K562 (cell line): ENCODE measurements around the gene FBN1. TPM values are rescaled to one million over a fixed set of nuclear protein-coding genes. Genes with fewer than 3 reads are reported as not detected.

Experiments
- ATAC-seq: fragments of 200-7000 bp; cut with Tn5 transposase; 3 replicates; pipeline ENCODE4 v1.9.1; 2020; ENCODE audit warnings: moderate library complexity
- BruUV-seq: library from RNA; stranded (reverse); fragments of 400-500 nt; replicated peaks from 2 replicates; lab custom pipeline; 2021; lab: Mats Ljungman, UMichigan
- CTCF ChIA-PET: fragments of 300-600 bp; formaldehyde crosslinking; extraction: SDS; loops from one replicate; lab custom pipeline; 2021; ENCODE audit warnings: low intra/inter-chr PET ratio; lab: Yijun Ruan, JAX
- POLR2A ChIA-PET: fragments of 300-600, 350-650 bp; sonication (Branson Sonifier 250); formaldehyde crosslinking; extraction: SDS; loops from one replicate; lab custom pipeline; 2021; ENCODE audit warnings: antibody characterized with exemption, inconsistent platforms; lab: Yijun Ruan, JAX
- DNase-seq, 4 experiments: peaks; one replicate each; pipeline versions ENCODE4 v3.0.0 to v3.0.0-alpha.2; 2011 to 2018; ENCODE audit warnings: low spot score in 3 of 4, mixed read lengths in 3 of 4; ENCODE audit errors: extremely low read depth in 1 of 4
- FAIRE-seq: peaks from 2 replicates; lab custom pipeline; 2011; peaks lifted over from hg19 to GRCh38; lab: Jason Lieb, UNC
- H2AFZ ChIP-seq: 2 replicates; pipeline ENCODE4 v1.6.0; 2011; ENCODE audit warnings: low read depth, low read length, control low read depth, inconsistent platforms
- H3K27ac ChIP-seq: fragments of 200-600 bp; 3 replicates; pipeline ENCODE4 v1.8.0; 2011; ENCODE audit warnings: low read depth, mild to moderate bottlenecking, control low read depth, inconsistent platforms, low read length, moderate library complexity, mixed read lengths; ENCODE audit errors: extremely low read depth
- H3K27me3 ChIP-seq, 2 experiments: fragments of 300-600 bp in 1 of 2; 2 replicates in 1 of 2; 3 replicates in 1 of 2; pipeline versions ENCODE4 v1.6.0 to v1.8.0; 2011; ENCODE audit warnings: inconsistent platforms in 2 of 2, low read length in 2 of 2, mild to moderate bottlenecking in 1 of 2, mixed read lengths in 1 of 2, moderate library complexity in 1 of 2; ENCODE audit not compliant: control insufficient read depth in 2 of 2, insufficient read depth in 2 of 2
- H3K36me3 ChIP-seq: fragments of 300-600 bp; 3 replicates; pipeline ENCODE4 v1.8.0; 2011; ENCODE audit warnings: mild to moderate bottlenecking, low read length, inconsistent platforms; ENCODE audit not compliant: control insufficient read depth, insufficient read depth
- H3K4me1 ChIP-seq, 2 experiments: fragments of 200-600 bp in 1 of 2; replicated peaks in 1 of 2; 2 replicates in 1 of 2; 3 replicates in 1 of 2; pipeline versions ENCODE4 v1.5.1 to v1.8.0; 2011; ENCODE audit warnings: inconsistent platforms in 2 of 2, low read length in 2 of 2, mild to moderate bottlenecking in 1 of 2, mixed read lengths in 1 of 2, moderate library complexity in 1 of 2; ENCODE audit not compliant: control insufficient read depth in 2 of 2, insufficient read depth in 2 of 2
- H3K4me2 ChIP-seq: 2 replicates; pipeline ENCODE4 v1.6.1; 2011; ENCODE audit warnings: low read length, control low read depth, inconsistent platforms, mixed read lengths; ENCODE audit not compliant: insufficient read depth
- H3K4me3 ChIP-seq: fragments of 200-600 bp; sonication (generic), shearing (Covaris generic); 2 replicates; pipeline ENCODE4 v1.5.1; 2016; ENCODE audit warnings: control low read depth, inconsistent platforms
- H3K79me2 ChIP-seq: fragments of 200-600 bp; 3 replicates; pipeline ENCODE4 v1.8.0; 2011; ENCODE audit warnings: low read length, inconsistent platforms; ENCODE audit not compliant: control insufficient read depth, insufficient read depth
- H3K9ac ChIP-seq, 2 experiments: 2 replicates each; pipeline versions ENCODE4 v1.6.0 to v1.6.1; 2011; ENCODE audit warnings: low read depth in 2 of 2, low read length in 2 of 2, control low read depth in 1 of 2, inconsistent platforms in 1 of 2, mild to moderate bottlenecking in 1 of 2, mixed read lengths in 1 of 2; ENCODE audit not compliant: insufficient read depth in 1 of 2
- H3K9me1 ChIP-seq: one replicate; pipeline ENCODE4 v1.6.0; 2011; ENCODE audit warnings: inconsistent platforms, mild to moderate bottlenecking, low read length, moderate library complexity; ENCODE audit not compliant: control insufficient read depth, insufficient read depth
- H3K9me3 ChIP-seq: replicated peaks from 2 replicates; pipeline ENCODE4 v1.5.1; 2011; ENCODE audit warnings: low read depth, low read length, inconsistent platforms; ENCODE audit not compliant: control insufficient read depth, insufficient read depth
- H4K20me1 ChIP-seq: replicated peaks from 2 replicates; pipeline ENCODE4 v1.6.1; 2011; ENCODE audit warnings: low read length, inconsistent platforms, mixed read lengths; ENCODE audit not compliant: control insufficient read depth, insufficient read depth
- CBFA2T2 ChIP-seq: fragments of 450-650 bp; conservative IDR thresholded peaks from 2 replicates; pipeline ENCODE4 v1.6.1; 2017; ENCODE audit warnings: mild to moderate bottlenecking
- CHD1 ChIP-seq: fragments of 200-600 bp; sonication (generic); IDR thresholded peaks from one replicate; pipeline ENCODE4 v1.6.1; 2012; ENCODE audit warnings: mild to moderate bottlenecking, moderate library complexity, low read length, inconsistent platforms
- ETV6 ChIP-seq, 3 experiments: fragments of 150-350 bp in 1 of 3; sonication (generic) in 1 of 3; formaldehyde crosslinking in 1 of 3; IDR thresholded peaks; 2 replicates each; pipeline versions ENCODE4 v1.6.1 to v1.8.0; 2014 to 2022; ENCODE audit warnings: borderline replicate concordance in 2 of 3, low read depth in 2 of 3, antibody characterized with exemption in 1 of 3, low read length in 1 of 3, mild to moderate bottlenecking in 1 of 3, missing genetic modification reagents in 1 of 3
- NCOA2 ChIP-seq, 2 experiments: fragments of 450-650 bp; IDR thresholded peaks; 2 replicates each; pipeline ENCODE4 v1.6.1; 2018; ENCODE audit warnings: mild to moderate bottlenecking in 2 of 2, moderate library complexity in 1 of 2; ENCODE audit not compliant: partially characterized antibody in 2 of 2
- RBM14 ChIP-seq: fragments of 200-400 bp; formaldehyde crosslinking; IDR thresholded peaks from 2 replicates; pipeline ENCODE4 v1.6.1; 2018; ENCODE audit warnings: low read depth, mild to moderate bottlenecking, low read length, moderate library complexity, borderline replicate concordance; ENCODE audit not compliant: insufficient read depth
- SMARCC2 ChIP-seq: fragments of 450-650 bp; IDR thresholded peaks from 2 replicates; pipeline ENCODE4 v1.6.1; 2017; ENCODE audit warnings: antibody characterized with exemption, moderate library complexity, mild to moderate bottlenecking, low read depth
- SREBF2 ChIP-seq: sonication (generic); formaldehyde crosslinking; IDR thresholded peaks from 2 replicates; pipeline ENCODE4 v1.4.0; 2020; ENCODE audit warnings: mild to moderate bottlenecking, missing genetic modification reagents
- TAF9B ChIP-seq: fragments of 450-650 bp; IDR thresholded peaks from 2 replicates; pipeline ENCODE4 v1.6.1; 2018; ENCODE audit warnings: mild to moderate bottlenecking; ENCODE audit not compliant: partially characterized antibody
- TCFL5 ChIP-seq: fragments of 250-450 bp; sonication (Bioruptor Pico); conservative IDR thresholded peaks from 2 replicates; pipeline ENCODE4 v1.6.1; 2021; ENCODE audit warnings: mild to moderate bottlenecking, moderate library complexity, matching md5 sums
- THRB ChIP-seq: fragments of 450-650 bp; formaldehyde crosslinking; conservative IDR thresholded peaks from 2 replicates; pipeline ENCODE4 v1.4.0; 2022; ENCODE audit warnings: mild to moderate bottlenecking, missing genetic modification characterization
- ZNF140 ChIP-seq: fragments of 250-450 bp; sonication (Bioruptor Pico); IDR thresholded peaks from 2 replicates; pipeline ENCODE4 v1.8.0; 2021; ENCODE audit warnings: moderate library complexity, mild to moderate bottlenecking, inconsistent platforms
- WGBS: fragments of 100-300 bp; shearing (Covaris generic); methylation state at CpG from one replicate; pipeline ENCODE4 v1.1.6; 2016; ENCODE audit warnings: low coverage, mixed read lengths; ENCODE audit not compliant: insufficient coverage; ENCODE audit errors: missing lambda C conversion rate; 5-methylcytosine and 5-hydroxymethylcytosine counted together
- in situ Hi-C: fragments of 300-500 bp; cut with MboI; formaldehyde crosslinking; loops from 4 replicates; pipeline ENCODE4 v1.15.0; 2018; ENCODE audit warnings: inconsistent platforms, mixed read lengths
- intact Hi-C: fragments of 100-400 bp; cut with micrococcal nuclease; formaldehyde crosslinking; loops from 2 replicates; pipeline ENCODE4 v1.14.2; 2022
- polyA plus RNA-seq, 8 experiments: library from polyadenylated mRNA; depleted of rRNA in 4 of 8; stranded (reverse) in 5 of 8; unstranded in 3 of 8; fragments of >200 nt; fragmentation: Nextera tagmentation in 2 of 8; fragmentation: Illumina TruSeq in 1 of 8; extraction: Ambion mirVana in 2 of 8; extraction: Trizol in 1 of 8; gene quantifications; 2 replicates each; pipeline versions ENCODE4 v1.2.1 to v1.2.3, GENCODE V29; 2011 to 2014; ENCODE audit warnings: inconsistent platforms in 1 of 8, missing spikeins in 1 of 8
- total RNA-seq, 7 experiments: library from RNA; depleted of rRNA in 6 of 7; stranded (reverse); fragments of >200 nt in 6 of 7; fragmentation: Illumina TruSeq in 2 of 7; extraction: Trizol in 2 of 7; gene quantifications; 2 replicates each; pipeline versions ENCODE4 v1.2.1 to v1.2.3, GENCODE V29; 2011 to 2021; ENCODE audit warnings: low replicate concordance in 1 of 7

Gene FBN1
- total and polyA plus RNA-seq, 9 of the 15 experiments (the other 6 are each of a cell fraction or from before 2014, with no cell fraction given) = 0.15 to 1.2 (median 0.60) TPM

- TF ChIP-seq SREBF2 (CRISPR knock-in tag) (no peak), ZNF140 (CRISPR knock-in tag) (no peak), CHD1 (no peak), CBFA2T2 (no peak), TCFL5 (CRISPR knock-in tag) (no peak), NCOA2 (IDR thresholded peaks at IDR 0.05; ENCODE audit: partially characterized antibody in 2 of 2) (no peak), THRB (no peak)
Measured at GRCh38 chr15:48624700-48625099, 20.8 kb downstream of the FBN1 start (continued).

- no peak for ATAC-seq
- WGBS = 23% methylated on average over 1 of the region's 1 CpG
- H3K27ac ChIP-seq = no peak overlapping the region
- TF ChIP-seq TAF9B (no peak), ETV6 (IDR thresholded peaks at IDR 0.05; ENCODE audit: borderline replicate concordance in 1 of 2, low read depth in 2 of 2, low read length in 1 of 2) (no peak), ETV6 (CRISPR knock-in tag; IDR thresholded peaks at IDR 0.05; ENCODE audit: borderline replicate concordance) (no peak), SMARCC2 (no peak), RBM14 (no peak)
- TF ChIP-seq, all 486 proteins: peak for 0
- in situ Hi-C loops (no loop called here), intact Hi-C loops (no loop called here)
- Histone ChIP-seq H3K36me3 (no peaks in the 10 kb centered on the region), H3K9me3 (no peaks in the 10 kb centered on the region), H3K9ac (no peak overlapping the region), H3K4me1 (no peaks in the 10 kb centered on the region; a peak in 1 of 5 replicates), H4K20me1 (no peaks in the 10 kb centered on the region), H2AFZ (no peak overlapping the region), H3K9me1 (no peaks in the 10 kb centered on the region), H3K4me2 (no peak overlapping the region), H3K79me2 (no peaks in the 10 kb centered on the region), H3K4me3 (no peak overlapping the region), H3K27me3 (no peaks in the 10 kb centered on the region)
- BruUV-seq = no TSS peak
- FAIRE-seq = peak; percentile 6
- no peak for DNase-seq
- CTCF ChIA-PET = no interaction called here
- POLR2A ChIA-PET = no interaction called here
Measured at GRCh38 chr15:48623456-48623855, 22.1 kb downstream of the FBN1 start.
